H54 (cell line): ENCODE data around the gene ASIC1.

Experiments
- DNase-seq: peaks from one replicate; pipeline ENCODE4 v3.0.0; 2011; ENCODE audit warnings: low spot score, mixed read lengths; ENCODE audit not compliant: insufficient read length
- FAIRE-seq: peaks from 3 replicates; lab custom pipeline; 2011; peaks lifted over from hg19 to GRCh38; lab: Jason Lieb, UNC
- POLR2A ChIP-seq: IDR thresholded peaks from 2 replicates; pipeline ENCODE4 v1.6.1; 2011; ENCODE audit warnings: low read depth, mild to moderate bottlenecking, low read length

The ASIC1 gene

DNA sequence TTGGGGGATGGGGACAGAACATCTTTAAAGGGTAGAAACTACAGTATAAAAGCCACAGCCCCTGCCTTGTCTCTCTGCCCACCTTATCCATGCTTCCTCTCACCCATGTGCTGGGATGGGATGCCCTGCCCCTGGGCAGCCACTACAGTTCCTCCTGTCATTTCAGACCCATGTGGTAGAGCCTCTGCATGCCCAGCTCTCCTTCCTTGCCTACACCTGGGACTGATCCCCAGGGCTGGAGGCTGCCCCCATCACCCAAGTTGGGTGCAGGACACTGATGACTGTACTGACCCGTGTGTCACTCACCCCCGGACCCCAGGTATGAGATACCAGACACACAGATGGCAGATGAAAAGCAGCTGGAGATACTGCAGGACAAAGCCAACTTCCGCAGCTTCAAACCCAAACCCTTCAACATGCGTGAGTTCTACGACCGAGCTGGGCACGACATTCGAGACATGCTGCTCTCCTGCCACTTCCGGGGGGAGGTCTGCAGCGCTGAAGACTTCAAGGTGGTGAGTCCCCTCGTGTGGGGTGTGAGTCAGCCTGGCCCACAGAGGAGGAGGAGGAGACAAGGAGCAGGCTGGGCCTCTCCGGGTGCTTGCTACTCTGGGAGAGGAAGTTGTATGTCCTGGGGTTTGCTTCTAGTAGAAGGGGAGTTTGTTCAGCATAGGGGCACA is 2.2 kb downstream of the ASIC1 start:
- no peak for DNase-seq
- FAIRE-seq, result no peak
- no peak for TF ChIP-seq POLR2A

DNA sequence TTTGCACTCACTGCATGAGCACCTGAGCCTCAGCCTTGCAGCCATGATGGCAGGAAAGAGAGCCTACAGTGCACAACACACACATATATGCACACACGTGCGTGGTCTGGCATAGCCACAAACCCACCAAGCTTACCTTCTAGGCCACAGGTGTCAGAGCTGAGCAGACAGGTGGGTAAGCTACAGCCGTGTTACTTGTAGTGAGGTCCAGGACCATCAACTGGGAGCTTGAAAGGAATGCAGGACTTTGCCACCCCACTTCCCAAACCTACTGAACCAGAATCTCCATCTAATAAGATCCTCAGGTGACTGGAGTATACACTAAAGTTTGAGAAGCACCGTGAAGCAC is 2.7 kb downstream of the ASIC1 start:
- FAIRE-seq, result no peak

DNA sequence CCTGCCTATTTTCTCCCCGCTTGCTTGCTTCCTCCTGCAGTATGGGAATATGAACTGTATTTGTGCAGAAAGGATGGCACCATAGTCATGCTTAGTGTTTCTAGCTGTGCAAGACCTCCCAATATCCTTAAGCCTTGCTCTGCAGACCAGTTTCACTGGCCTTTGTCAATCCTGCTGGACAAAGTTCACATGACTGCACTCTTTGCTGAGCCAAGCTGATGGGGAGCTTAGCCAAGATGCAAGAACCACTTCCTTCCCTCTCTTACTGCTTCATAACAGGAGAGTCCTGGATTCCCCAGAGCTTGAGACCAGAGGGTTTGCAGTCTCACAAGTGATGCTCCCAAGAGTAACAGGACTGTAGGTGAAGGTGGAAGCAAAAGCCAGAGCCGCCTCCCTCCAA is 3.8 kb downstream of the ASIC1 start:
- TF ChIP-seq POLR2A, result no peak
- no peak for FAIRE-seq
- DNase-seq, result no peak

More for the DNA sequence above, 2.7 kb downstream of the ASIC1 start:
- no peak for TF ChIP-seq POLR2A
- DNase-seq, result no peak

DNA sequence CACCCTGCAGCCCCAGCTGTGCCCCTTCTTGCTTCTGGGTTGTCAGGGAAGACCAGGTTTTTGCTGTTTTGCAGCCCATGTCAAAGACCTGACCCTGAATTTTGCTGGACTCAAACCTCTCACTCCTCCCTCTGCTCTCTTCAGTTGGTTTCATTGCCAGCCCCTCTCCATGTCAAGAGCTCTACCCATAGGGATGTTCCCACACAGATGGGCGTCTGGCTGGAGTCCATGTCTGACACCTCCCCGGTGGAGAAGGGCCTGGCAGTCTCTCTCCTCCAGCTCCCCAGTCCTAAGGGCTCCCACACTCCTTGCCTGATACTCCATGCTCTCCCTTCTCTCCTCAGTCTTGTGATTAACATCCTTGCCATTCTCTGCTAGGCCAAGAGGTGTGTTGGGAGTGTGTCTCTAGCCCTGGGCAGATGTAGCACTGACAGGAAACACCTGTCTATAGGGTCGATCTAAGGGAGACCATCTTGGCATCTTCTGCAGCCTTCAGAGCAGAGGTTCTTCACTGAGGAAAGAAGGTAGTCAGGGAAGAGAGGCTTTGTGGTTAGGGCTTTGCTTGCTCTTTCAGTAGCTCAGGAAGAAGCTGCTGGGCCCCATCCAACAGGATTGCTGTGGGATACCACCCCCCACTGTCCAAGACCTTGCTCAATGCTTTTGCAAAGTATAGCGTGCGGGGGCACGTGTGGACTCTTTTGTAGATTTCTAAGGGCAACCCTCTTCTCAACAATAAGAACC is 4.7 kb downstream of the ASIC1 start:
- DNase-seq (no peak), FAIRE-seq (no peak)
- TF ChIP-seq POLR2A, result no peak

DNA sequence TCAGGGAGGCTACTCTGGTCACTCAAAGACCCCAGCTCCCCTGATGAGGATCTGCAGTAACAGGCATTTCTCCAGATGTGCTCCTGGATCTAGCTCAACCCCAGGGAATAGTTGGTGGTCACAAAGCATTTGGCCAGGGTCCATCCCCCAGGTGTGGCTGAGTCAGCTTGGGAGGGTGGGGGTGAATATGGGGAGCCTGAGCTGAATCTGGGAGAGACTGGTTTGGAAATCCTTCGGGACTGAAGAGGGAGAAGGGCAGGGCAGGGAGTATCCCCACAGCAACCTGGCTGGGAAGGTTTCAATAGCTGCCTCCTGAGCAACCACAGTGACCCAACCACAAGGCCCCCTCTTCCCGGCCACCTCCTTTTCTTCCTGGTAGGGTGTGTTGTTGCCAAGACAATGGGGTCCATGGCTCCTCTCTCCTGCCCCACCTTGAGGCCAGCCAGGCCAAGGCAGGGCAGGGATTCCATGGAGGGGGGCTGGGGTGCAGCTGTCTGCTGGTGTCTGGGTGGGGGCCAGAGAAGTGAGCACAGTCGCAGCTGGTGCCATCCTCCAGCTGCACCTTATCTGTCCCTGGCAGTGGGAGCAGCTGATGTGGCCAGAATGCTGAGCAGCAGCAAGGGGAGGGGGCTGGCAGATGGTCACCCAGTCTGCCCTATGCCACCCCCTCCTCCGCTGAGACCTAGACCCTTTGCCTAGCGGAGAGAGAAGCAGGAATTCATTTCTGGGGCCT is 5.5 kb downstream of the ASIC1 start:
- TF ChIP-seq POLR2A, result no peak
- DNase-seq (no peak), FAIRE-seq (no peak)

DNA sequence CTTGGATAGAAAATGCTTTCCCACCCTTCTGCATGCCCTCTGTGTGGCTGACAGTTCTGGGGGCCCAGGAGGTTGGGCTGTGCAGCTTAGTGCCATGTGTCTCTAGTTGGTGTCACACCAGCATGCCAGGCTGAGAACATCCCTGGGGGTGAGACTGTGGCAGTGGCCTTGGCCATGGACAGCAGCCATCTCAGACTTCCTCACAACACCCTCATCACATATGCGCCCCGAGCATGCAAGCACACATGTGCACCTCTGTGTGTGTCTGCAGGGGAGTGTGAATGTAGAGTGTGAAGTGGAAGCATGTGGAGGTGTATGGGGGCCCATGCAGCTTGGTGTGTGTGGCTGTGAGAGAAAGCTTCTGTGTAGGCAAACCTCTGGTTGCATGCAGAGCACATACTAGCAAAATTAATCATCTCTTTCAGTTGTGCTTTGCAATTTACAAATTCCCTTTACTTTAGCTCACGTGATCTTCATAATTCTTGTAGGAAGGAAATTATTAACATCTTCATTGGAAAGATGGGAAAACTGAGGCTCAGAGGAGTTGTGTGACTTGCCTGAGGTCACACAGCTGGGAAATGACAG is 8.4 kb downstream of the ASIC1 start:
- DNase-seq (no peak), FAIRE-seq (no peak)

DNA sequence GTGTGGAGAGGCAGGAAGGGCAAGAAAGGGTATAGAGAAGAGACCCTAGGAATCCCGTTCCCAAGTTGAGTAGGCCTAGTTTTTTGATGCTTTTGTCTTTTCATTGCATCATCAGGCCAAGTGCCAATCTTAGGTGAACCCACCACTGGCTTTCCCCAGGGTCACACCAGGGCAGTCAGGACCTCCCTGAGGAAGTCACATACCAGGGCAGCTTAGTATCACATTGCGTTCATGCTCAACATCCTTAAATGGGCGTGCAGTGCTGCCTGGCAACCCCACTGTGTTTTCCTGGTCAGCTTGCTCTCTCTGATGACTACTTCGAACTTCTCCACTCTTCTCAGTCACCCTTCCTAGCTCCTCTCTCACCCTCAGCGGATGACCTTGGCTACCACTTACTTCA is 9.0 kb downstream of the ASIC1 start:
- no peak for DNase-seq
- TF ChIP-seq POLR2A, result no peak
- no peak for FAIRE-seq

More for the DNA sequence above, 8.4 kb downstream of the ASIC1 start:
- no peak for TF ChIP-seq POLR2A

DNA sequence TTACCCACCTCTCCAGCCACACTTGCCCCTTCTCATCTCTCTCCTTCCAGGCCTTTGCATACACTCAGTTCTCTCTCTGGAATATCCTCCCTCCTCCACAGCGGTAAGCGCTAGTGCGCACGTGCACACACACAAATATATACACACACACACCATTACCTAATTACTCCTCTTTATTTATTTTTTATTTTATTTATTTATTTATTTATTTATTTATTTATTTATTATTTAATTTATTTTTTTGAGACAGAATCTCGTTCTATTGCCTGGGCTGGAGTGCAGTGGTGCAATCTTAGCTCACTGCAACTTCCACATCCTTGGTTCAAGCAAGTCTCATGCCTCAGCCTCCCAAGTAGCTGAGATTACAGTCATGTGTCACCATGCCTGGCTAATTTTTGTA is 11.7 kb downstream of the ASIC1 start:
- no peak for TF ChIP-seq POLR2A
- no peak for FAIRE-seq
- no peak for DNase-seq

DNA sequence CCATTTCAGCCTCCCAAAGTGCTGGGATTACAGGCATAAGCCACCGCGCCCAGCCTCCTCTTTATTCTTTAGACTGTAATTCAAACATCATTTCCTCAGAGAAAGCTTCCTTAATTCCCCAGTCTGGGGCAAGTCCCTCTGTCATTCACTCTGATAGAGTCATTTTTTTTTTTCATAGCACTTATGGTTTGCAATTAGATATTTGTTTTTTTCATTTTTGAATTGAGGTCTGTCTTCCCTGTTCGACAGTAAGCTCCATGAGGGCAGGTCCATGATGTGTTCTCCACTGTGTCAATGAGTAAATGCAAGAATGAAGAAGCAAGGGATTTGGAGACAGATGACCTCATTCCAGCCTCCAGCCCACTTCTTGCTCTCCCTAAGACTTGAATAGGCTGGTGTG is 12.1 kb downstream of the ASIC1 start:
- no peak for DNase-seq
- no peak for FAIRE-seq
- no peak for TF ChIP-seq POLR2A

DNA sequence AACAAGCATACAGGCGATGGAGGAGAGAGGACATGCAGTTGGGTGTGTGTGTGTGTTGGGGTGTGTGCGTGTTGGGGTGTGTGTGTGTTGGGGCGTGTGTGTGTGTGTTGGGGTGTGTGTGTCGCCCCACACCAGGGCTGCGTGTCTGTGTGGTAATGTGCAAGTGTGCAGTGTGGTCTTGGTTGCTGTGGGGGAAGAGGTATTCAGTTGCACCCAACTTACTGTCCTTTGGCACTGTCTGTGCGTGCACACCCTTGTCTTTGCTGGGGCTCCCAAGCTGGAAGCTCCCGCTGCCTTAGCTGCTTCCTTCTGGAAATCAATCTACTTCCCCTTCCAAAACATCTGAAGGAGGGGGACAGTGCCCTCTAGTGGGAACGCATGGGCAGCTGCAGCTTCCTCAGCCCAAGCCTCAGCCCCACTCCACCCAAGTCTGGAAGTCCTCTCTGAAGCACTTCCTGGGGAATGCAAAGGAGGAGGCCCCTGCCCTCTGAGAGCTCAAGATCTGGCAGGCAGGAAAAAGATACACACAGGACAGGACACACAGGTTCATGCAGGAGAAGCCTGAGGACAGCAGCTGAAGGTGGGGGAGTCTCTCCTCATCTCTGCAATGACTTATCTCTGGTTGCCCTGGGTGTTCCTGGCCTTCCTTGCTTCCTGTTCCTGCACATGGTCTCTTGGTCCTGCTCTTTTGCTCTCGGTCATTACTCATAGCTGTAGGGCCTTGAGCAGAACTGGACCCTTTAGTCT is 13.1 kb downstream of the ASIC1 start:
- DNase-seq, result peak; percentile 75
- no peak for TF ChIP-seq POLR2A
- FAIRE-seq, result peak; percentile 48

DNA sequence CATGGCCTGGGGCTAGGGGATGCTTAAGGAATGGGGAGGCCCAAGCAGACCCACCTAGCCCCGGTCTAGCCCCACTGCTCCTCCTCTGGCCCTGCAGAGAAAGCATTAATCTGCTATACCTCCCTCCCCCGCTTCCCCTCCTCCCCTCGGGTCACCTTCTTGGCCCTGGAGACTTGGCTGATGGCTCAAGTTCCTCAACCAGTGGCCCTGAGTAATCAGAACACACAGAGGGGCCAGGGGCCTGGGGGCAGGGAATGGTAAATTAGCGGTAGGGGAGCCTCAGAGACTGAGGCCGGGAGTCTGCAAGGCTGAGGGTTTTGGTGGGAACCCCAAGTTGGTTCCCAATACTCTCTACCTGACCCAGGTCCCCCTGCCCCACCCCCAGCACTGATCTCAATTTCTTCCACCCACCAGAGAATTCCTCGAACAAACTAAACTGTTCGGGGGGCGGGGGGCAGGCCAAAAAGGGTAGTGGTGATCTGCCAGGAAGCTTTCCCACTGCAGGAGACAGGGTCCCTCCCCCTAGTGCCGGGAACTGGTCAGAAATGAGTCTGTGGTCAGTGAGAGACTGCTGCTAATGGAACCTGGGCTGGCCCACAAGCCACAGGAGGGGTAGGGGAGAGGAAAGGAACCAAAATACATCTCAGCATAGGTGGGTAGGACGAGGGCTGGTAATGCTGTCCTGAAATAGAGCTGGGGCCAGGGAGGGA is 15.0 kb downstream of the ASIC1 start:
- DNase-seq (no peak), FAIRE-seq (no peak)
- TF ChIP-seq POLR2A, result no peak

DNA sequence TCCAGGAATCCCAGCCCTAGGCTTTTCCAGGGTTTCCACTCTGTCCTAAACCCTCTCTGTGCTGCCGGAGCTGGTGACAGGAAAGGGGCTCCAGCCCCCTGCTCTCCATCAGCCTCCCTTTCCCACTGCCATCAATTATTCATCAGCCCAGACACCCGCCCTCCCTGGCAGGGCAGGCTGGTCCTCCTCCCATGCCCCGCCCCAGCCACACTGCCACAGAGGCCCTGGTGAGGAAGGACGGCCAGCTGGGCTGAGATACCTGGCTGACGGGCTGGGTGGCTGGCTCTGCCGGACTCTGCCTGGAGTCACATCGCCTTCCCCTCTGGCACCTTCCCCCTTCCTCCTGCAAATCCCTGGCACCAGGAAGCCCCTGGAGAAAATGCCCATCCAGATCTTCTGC is 15.8 kb downstream of the ASIC1 start:
- TF ChIP-seq POLR2A, result no peak
- FAIRE-seq (no peak), DNase-seq (no peak)

DNA sequence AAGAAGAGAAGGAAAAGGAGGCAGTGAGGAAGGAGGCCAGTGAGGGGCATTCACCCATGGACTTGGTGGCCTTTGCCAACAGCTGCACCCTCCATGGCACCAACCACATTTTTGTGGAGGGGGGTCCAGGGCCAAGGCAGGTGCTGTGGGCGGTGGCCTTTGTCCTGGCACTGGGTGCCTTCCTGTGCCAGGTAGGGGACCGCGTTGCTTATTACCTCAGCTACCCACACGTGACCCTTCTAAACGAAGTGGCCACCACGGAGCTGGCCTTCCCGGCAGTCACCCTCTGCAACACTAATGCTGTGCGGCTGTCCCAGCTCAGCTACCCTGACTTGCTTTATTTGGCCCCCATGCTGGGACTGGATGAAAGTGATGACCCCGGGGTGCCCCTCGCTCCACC is 16.3 kb downstream of the ASIC1 start:
- FAIRE-seq (no peak), DNase-seq (no peak)
- no peak for TF ChIP-seq POLR2A
